Measurements from ENCODE around the gene CAMK2D. TPM values are rescaled to one million over a fixed set of nuclear protein-coding genes. Genes with fewer than 3 reads are reported as not detected.

CAMK2D gene
- total RNA-seq, 1 donor from 2014 or later, result 46.1 TPM

DNA sequence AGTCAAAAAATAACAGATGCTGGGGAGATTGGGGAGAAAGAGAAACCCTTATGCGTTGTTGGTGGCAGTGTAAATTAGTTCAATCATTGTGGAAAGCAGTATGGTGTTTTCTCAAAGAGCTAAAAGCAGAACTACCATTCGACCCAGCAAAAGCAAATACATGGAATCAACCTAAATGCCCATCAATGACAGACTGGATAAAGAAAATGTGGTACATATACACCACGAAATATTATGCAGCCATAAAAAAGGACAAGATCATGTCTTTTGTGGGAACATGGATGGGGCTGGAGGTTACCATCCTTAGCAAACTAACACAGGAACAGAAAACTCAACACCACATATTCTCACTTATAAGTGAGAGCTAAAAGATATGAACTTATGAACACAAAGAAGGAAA, 188.9 kb downstream of the CAMK2D start:
- no peak for ATAC-seq
- no peaks in the 10 kb centered on the region for H3K36me3 ChIP-seq

DNA sequence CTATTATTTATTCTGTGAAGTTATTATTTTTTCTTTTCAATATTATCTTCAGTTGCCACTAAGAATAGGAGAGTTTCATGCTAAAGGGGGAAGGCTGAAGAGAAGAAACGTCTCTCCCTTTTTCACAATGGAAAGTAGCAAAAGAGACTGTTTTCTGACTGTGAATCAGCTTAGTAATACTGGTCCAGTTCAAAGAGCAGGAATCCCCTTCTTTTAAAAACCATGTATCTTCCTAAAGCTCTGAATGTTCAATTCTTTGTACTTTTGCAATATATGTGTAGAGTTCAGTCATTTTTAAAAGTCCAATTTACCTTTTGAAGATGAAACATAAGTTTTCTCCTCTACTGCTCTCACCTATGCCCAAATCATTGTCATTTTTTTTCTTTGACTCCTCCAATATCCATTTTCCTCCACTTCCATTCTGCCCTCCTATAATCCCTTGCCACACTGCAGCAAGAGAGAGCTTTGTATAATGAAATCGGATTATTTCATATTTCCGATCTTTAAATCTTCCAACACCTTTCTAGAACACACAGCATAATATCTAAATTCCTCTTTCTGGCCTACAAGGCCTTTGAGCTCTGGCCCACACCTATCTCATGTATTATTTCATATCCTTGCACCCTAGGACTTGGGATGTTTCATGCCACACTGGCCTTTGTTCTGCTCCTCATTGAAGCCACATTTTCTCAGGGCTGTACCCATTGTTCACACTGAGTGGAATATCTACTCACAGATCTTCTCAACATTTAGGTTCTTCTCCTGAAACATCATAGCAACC, 195.3 kb downstream of the CAMK2D start:
- ATAC-seq (no peak), DNase-seq (no peak)
- H3K27me3 ChIP-seq, result no peaks in the 10 kb centered on the region
- H3K36me3 ChIP-seq, result no peaks in the 10 kb centered on the region
- H3K4me3 ChIP-seq, result no peak overlapping the region
- no peak overlapping the region for H3K27ac ChIP-seq
- peaks cover 7% of the 10 kb centered on the region for H3K4me1 ChIP-seq
- intact Hi-C loops (cut with DNase I), result no loop called here
- no peaks in the 10 kb centered on the region for H3K9me3 ChIP-seq
- TF ChIP-seq, protein P1, sequence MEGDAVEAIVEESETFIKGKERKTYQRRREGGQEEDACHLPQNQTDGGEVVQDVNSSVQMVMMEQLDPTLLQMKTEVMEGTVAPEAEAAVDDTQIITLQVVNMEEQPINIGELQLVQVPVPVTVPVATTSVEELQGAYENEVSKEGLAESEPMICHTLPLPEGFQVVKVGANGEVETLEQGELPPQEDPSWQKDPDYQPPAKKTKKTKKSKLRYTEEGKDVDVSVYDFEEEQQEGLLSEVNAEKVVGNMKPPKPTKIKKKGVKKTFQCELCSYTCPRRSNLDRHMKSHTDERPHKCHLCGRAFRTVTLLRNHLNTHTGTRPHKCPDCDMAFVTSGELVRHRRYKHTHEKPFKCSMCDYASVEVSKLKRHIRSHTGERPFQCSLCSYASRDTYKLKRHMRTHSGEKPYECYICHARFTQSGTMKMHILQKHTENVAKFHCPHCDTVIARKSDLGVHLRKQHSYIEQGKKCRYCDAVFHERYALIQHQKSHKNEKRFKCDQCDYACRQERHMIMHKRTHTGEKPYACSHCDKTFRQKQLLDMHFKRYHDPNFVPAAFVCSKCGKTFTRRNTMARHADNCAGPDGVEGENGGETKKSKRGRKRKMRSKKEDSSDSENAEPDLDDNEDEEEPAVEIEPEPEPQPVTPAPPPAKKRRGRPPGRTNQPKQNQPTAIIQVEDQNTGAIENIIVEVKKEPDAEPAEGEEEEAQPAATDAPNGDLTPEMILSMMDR (IDR thresholded peaks at IDR 0.05), result no peak

More for the DNA sequence above, 188.9 kb downstream of the CAMK2D start:
- no peaks in the 10 kb centered on the region for H3K9me3 ChIP-seq
- peaks cover 15% of the 10 kb centered on the region for H3K4me1 ChIP-seq
- intact Hi-C loops (cut with DNase I), result no loop called here
- H3K4me3 ChIP-seq, result no peak overlapping the region
- H3K27me3 ChIP-seq, result no peaks in the 10 kb centered on the region
- H3K27ac ChIP-seq, result no peak overlapping the region
- TF ChIP-seq, protein P1 (IDR thresholded peaks at IDR 0.05), result no peak
- no peak for DNase-seq

DNA sequence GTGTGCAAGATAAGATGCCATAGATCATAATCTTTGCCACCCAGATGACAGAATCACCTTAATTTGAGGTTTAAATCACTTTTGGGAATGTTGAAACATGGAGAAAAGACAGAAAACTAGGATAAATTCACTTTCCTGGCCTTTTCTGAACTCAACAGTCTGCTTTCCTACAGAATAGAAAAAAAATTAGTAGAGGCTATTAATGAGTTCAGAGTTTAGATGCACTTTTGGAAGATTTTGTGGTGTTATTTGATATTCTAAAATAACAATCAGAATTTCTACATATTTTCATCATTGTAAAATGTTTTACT, 195.9 kb downstream of the CAMK2D start:
- Histone ChIP-seq H3K4me3 (no peak overlapping the region), H3K9me3 (no peaks in the 10 kb centered on the region), H3K36me3 (no peaks in the 10 kb centered on the region), H3K4me1 (peaks cover 7% of the 10 kb centered on the region), H3K27ac (no peak overlapping the region), H3K27me3 (no peaks in the 10 kb centered on the region)
- intact Hi-C loops (cut with DNase I), result no loop called here
- DNase-seq (no peak), ATAC-seq (no peak)
- TF ChIP-seq, protein P1 (IDR thresholded peaks at IDR 0.05), result no peak

DNA sequence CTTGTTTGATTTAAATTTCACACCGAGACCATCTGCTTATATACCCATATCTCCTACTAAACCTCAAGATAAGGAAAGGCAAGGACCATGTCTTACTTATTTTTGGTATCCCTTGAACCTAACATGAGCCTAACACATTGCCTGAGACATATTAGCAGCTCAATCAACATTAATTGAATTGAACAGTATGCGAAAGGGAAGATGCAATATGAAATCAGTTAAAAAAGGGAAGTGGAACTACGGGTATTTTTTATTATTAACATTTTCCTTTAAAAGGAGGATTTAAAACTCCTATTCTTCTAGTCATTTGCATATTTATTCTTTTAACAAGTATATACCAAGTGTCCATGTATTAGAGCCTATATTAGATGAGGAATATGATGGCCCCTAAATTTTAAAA, 197.0 kb downstream of the CAMK2D start:
- Histone ChIP-seq H3K36me3 (no peaks in the 10 kb centered on the region), H3K27me3 (no peaks in the 10 kb centered on the region), H3K27ac (no peak overlapping the region), H3K4me3 (no peak overlapping the region), H3K4me1 (peaks cover 7% of the 10 kb centered on the region), H3K9me3 (no peaks in the 10 kb centered on the region)
- ATAC-seq, result no peak
- intact Hi-C loops (cut with DNase I), result no loop called here
- DNase-seq, result no peak
- TF ChIP-seq, protein P1 (IDR thresholded peaks at IDR 0.05), result no peak

DNA sequence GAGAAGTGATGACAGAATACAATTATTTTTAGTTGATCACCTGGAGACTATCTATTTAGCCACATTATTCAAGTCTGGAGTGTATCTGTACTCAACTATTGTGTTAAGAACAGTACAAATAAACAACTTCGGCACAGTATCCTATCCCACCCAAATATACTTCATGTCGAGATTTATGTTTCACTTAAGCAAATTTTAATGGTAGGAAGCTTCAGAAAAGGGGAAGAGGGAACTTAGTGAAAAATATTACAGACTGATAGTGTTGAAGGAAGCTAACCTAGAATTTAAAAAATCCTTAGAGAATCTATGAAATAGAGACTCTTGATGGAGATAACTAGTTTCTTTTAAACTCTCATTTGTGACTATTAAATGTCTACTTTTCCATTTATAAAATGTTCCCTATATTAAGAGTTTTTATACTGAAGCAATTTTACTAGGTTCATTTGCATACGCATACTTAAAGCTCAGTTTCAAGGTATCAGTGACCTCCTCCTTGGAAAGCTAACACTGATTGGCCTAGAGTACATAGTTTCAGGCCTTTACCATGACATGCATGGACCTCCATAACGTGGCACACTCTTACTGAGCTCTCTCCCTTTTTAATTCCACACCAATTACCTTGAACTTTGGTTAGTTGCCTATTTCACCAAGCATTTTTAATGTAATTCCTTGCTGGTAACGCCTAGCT, 197.7 kb downstream of the CAMK2D start:
- ATAC-seq (no peak), DNase-seq (no peak)
- TF ChIP-seq, protein P1 (IDR thresholded peaks at IDR 0.05), result no peak
- no peaks in the 10 kb centered on the region for H3K36me3 ChIP-seq
- no peaks in the 10 kb centered on the region for H3K9me3 ChIP-seq
- intact Hi-C loops (cut with DNase I), result no loop called here
- peaks cover 7% of the 10 kb centered on the region for H3K4me1 ChIP-seq
- H3K27me3 ChIP-seq, result no peaks in the 10 kb centered on the region
- H3K27ac ChIP-seq, result no peak overlapping the region
- H3K4me3 ChIP-seq, result no peak overlapping the region
